GM19438 (cell line): ENCODE data around the gene IRAK1.
"Not testable (repeated sequence)": the region's sequence is repeated elsewhere in the genome, so short reads cannot be mapped to it uniquely, and the experiment has no call there.

Experiments
- ATAC-seq: cut with Tn5 transposase; IDR thresholded peaks from one replicate; pipeline ENCODE4 v1.9.1; 2021; ENCODE audit warnings: low read depth; ENCODE audit not compliant: unreplicated experiment

Gene IRAK1

GRCh38 chrX:154004315-154004714 is 15.4 kb downstream of the IRAK1 start:
- ATAC-seq = no peak

GRCh38 chrX:154002215-154002719 is 17.4 kb downstream of the IRAK1 start:
- no peak for ATAC-seq

GRCh38 chrX:154000051-154000450 is 19.7 kb downstream of the IRAK1 start:
- no peak for ATAC-seq

GRCh38 chrX:153999359-154000037 is 20.2 kb downstream of the IRAK1 start:
- no peak for ATAC-seq

GRCh38 chrX:153995504-153995903 is 24.2 kb downstream of the IRAK1 start:
- ATAC-seq = no peak

- ATAC-seq = not testable (repeated sequence)
These were observed 25.3 kb downstream of the IRAK1 start for GRCh38 chrX:153994398-153994797.

- no peak for ATAC-seq
These were observed 25.7 kb downstream of the IRAK1 start for GRCh38 chrX:153993978-153994377.

GRCh38 chrX:153993079-153993478 is 26.6 kb downstream of the IRAK1 start:
- ATAC-seq = no peak

GRCh38 chrX:153992180-153992579 is 27.5 kb downstream of the IRAK1 start:
- no peak for ATAC-seq

GRCh38 chrX:153991013-153991580 is 28.6 kb downstream of the IRAK1 start:
- no peak for ATAC-seq

- ATAC-seq = no peak
These were observed 29.6 kb downstream of the IRAK1 start for GRCh38 chrX:153989973-153990655.

- ATAC-seq = no peak
These were observed 31.2 kb downstream of the IRAK1 start for GRCh38 chrX:153988493-153988892.

- ATAC-seq = no peak
These were observed 35.1 kb downstream of the IRAK1 start for GRCh38 chrX:153984351-153985178.

- ATAC-seq = no peak
These were observed 36.3 kb downstream of the IRAK1 start for GRCh38 chrX:153983321-153983801.

- no peak for ATAC-seq
These were observed 37.8 kb downstream of the IRAK1 start for GRCh38 chrX:153981771-153982533.

- no peak for ATAC-seq
These were observed 38.5 kb downstream of the IRAK1 start for GRCh38 chrX:153981231-153981630.

GRCh38 chrX:153980394-153980793 is 39.3 kb downstream of the IRAK1 start:
- ATAC-seq = not testable (repeated sequence)

GRCh38 chrX:153974726-153975286 is 44.9 kb downstream of the IRAK1 start:
- no peak for ATAC-seq

GRCh38 chrX:153974003-153974725 is 45.5 kb downstream of the IRAK1 start:
- no peak for ATAC-seq
